Adipocyte (in vitro differentiated cells): ENCODE results near the gene POU5F1.
"Not testable (repeated sequence)": the region's sequence is repeated elsewhere in the genome, so short reads cannot be mapped to it uniquely, and the experiment has no call there.

Experiments
- DNase-seq: peaks from one replicate; pipeline ENCODE4 v3.0.0-alpha.2; 2015; ENCODE audit warnings: low read depth
- H3K27me3 ChIP-seq: replicated peaks from 2 replicates; pipeline ENCODE4 v1.7.0; 2013; ENCODE audit warnings: mild to moderate bottlenecking, low read length, moderate library complexity; ENCODE audit not compliant: control insufficient read depth, insufficient read depth
- H3K36me3 ChIP-seq: 2 replicates; pipeline ENCODE4 v1.7.0; 2013; ENCODE audit warnings: low read length, mild to moderate bottlenecking, moderate library complexity; ENCODE audit not compliant: control insufficient read depth, insufficient read depth, severe bottlenecking
- H3K4me1 ChIP-seq: 2 replicates; pipeline ENCODE4 v1.7.0; 2013; ENCODE audit warnings: mild to moderate bottlenecking, low read length, moderate library complexity; ENCODE audit not compliant: control insufficient read depth, insufficient read depth
- H3K4me3 ChIP-seq: 2 replicates; pipeline ENCODE4 v1.7.0; 2013; ENCODE audit warnings: mild to moderate bottlenecking, low read length, moderate library complexity
- H3K9ac ChIP-seq: 2 replicates; pipeline ENCODE4 v1.7.0; 2013; ENCODE audit warnings: mild to moderate bottlenecking, low read length, moderate library complexity
- H3K9me3 ChIP-seq: 2 replicates; pipeline ENCODE4 v1.7.0; 2013; ENCODE audit warnings: mild to moderate bottlenecking, low read length, moderate library complexity; ENCODE audit not compliant: control insufficient read depth

Gene POU5F1

DNA sequence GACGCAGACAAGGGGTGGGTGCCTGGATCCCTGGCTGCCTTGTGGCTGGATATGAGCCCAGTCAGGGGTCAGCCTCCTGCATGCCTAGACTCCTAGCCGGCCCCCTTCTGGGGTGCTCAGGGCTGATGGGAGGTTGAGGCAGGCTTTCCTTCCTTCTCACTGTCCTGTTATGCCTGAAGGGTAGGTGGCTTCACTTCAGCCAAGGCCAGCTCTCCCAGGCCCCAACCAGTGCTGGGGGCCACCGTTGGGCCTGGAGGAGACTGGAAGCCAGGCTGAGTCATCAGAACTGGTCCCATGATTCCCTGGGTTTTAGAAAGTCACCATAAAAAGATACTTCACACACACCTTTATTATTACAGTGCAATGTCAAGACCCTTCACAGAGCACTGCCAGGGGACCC, 2.9 kb upstream of the POU5F1 start:
- H3K4me3 ChIP-seq: no peak overlapping the region
- H3K9me3 ChIP-seq: no peaks in the 10 kb centered on the region
- H3K27me3 ChIP-seq: no peaks in the 10 kb centered on the region
- no peak overlapping the region for H3K9ac ChIP-seq
- DNase-seq: no peak
- peaks cover 12% of the 10 kb centered on the region for H3K4me1 ChIP-seq
- no peaks in the 10 kb centered on the region for H3K36me3 ChIP-seq

DNA sequence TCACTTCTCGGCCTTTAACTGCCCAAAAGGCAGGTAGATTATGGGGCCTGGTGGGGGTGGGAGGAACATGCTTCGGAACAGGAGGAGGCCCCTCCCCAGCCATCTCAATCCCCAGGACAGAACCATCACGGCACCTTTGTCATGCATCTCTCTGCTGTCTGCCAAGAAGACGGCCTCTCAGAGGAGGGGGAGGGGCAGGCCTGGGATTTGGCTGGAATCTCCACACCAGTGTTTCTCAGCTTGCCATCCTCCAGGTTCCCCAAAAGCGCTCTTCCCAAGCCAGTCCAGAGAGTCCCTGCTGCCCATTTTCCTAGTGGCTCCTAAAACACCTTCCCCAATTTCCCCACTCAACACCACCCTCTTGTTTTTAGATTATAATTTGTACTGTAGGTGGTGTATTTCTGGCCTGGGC, 2.5 kb upstream of the POU5F1 start:
- H3K4me1 ChIP-seq: peaks cover 12% of the 10 kb centered on the region
- DNase-seq: no peak
- H3K4me3 ChIP-seq: no peak overlapping the region
- no peaks in the 10 kb centered on the region for H3K9me3 ChIP-seq
- H3K36me3 ChIP-seq: no peaks in the 10 kb centered on the region
- no peak overlapping the region for H3K9ac ChIP-seq
- no peaks in the 10 kb centered on the region for H3K27me3 ChIP-seq

DNA sequence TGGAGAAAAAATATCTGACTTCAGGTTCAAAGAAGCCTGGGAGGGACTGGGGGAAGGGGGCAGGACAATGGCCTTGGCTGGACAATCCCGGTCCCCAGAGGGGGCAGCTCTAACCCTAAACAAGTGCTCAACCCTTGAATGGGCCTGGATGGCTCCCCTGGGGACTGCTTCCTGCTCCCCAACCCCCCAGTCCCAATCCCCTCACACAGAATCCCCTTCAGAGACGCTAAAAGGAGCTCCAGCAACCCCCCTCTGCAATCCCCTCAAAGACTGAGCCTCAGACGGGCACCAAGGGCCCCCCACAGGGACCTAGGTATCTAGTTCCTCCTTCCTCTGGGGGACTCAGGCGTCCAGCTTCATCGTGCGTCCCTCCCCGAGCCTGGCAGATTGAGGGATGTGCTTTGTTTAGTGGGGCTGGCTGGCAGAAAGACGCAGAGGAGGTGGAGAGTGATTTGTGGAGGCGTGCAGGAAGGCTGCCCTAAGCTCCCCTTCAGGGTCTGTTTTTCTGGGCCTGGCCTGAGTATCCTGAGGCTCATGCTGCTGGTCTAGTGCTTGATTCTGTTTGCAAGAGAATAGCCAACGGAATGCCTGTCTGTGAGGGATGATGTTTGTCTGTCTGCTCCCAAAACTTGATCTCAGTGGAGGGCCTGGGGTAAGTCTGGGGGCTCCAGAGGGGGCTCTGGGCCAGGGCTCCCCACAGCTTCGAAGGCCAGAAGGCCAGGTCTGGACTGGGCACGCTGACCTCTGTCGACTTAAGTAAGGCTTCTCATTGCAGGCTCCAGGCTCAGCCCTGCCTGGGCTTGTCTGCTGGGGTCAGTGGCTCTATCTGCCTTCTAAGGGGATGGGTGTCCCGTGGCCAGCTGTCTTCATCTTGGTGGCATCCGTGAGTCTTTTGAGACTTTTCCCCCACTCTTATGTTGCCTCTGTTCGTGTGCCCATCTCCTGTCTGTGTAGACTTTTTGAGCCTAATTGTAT, 1.7 kb upstream of the POU5F1 start:
- Histone ChIP-seq H3K27me3 (no peaks in the 10 kb centered on the region), H3K9me3 (no peaks in the 10 kb centered on the region), H3K4me3 (no peak overlapping the region), H3K36me3 (no peaks in the 10 kb centered on the region), H3K9ac (no peak overlapping the region), H3K4me1 (peaks cover 12% of the 10 kb centered on the region)
- DNase-seq: no peak

DNA sequence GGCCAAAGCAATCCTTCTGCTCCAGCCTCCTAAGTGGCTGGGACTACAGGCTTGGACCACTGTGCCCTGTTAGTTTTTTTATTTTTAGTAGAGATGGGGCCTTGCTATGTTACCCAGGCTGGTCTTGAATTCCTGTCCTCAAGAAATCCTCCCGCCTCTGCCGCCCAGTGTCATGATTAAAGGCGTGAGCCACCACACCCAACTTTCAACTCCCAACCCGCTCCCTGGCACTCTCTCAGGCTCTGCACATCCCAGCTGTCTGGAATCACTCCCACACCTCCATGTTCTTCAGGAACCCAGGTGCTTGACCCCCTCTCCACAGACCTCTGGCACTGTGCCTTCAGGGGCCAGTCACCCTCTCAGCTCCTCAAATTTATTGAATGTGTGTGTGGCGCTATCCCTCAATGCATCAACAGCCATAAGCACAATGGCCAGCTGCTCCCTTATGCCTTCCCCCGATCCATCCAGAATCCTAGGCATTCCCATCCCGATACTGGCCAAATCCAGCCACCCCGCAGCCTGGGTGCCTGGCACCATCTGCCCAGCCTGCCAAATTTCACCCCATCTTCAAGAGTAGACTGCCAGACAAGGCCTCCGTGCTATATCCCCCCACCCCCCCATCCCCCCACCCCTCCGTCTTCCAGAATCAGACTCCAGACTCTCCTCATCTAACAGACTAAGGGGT, 647 bp upstream of the POU5F1 start:
- Histone ChIP-seq H3K9me3 (no peaks in the 10 kb centered on the region), H3K4me3 (no peak overlapping the region), H3K4me1 (peaks cover 9% of the 10 kb centered on the region), H3K9ac (no peak overlapping the region), H3K27me3 (no peaks in the 10 kb centered on the region), H3K36me3 (no peaks in the 10 kb centered on the region)
- no peak for DNase-seq

DNA sequence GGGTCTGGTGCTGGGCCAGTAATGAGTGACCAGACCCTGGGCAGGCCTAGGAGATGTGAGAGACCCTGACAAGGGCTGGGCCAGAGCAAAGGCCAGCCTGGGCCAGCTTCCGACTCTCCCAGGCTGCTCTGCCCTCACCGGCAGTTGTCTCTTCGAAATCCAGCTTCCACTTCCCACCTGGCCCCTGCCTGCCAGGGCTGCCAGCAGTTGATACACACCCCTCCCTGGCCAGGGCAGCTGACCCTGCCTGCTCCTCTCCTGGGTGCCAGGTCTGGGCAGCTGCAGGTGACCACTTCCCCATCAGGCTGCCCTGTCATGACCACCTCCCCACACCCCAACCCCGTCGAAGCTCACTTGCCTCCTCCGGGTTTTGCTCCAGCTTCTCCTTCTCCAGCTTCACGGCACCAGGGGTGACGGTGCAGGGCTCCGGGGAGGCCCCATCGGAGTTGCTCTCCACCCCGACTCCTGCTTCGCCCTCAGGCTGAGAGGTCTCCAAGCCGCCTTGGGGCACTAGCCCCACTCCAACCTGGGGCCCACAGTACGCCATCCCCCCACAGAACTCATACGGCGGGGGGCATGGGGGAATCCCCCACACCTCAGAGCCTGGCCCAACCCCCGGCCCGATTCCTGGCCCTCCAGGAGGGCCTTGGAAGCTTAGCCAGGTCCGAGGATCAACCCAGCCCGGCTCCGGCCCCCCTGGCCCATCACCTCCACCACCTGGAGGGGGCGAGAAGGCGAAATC, 453 bp downstream of the POU5F1 start:
- not testable (repeated sequence) for H3K9ac ChIP-seq, H3K36me3 ChIP-seq, H3K4me3 ChIP-seq, H3K4me1 ChIP-seq, H3K27me3 ChIP-seq, DNase-seq, H3K9me3 ChIP-seq

DNA sequence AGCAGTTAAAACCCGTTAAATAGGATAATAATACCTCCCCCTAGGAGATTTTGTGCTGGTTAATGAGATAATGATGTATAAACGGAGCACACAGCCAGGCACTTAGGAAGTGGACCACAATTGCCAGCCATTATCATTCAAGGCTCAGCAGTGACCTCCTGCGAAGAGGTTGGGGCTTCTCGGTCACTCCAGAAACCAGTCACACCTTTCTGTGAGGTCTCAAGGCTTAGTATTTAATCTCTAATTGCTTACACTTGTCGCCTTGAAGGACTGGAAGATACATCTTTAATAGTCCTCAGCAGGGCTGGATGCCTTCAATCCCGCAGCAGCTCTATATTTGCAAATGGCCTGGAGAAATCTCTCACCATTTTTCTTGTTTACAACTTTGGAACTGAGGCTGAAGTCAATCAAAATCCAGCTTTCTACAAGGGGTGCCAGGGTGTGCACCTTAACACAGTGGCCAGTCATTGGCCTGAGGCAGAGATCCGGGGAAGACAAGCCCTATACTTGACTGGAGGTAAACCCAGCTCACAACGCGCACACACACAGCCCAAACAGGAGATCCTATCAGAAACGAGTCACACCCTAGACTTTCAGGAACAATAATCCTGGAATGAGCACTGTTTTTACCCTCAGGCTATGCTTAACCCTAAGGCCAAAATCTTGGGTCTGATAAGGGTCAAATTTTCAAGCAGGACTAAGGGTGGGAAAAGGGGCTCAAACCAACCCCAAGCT, 1.2 kb downstream of the POU5F1 start:
- H3K9me3 ChIP-seq: no peaks in the 10 kb centered on the region
- no peaks in the 10 kb centered on the region for H3K36me3 ChIP-seq
- no peak overlapping the region for H3K9ac ChIP-seq
- DNase-seq: no peak
- no peaks in the 10 kb centered on the region for H3K27me3 ChIP-seq
- no peak overlapping the region for H3K4me3 ChIP-seq
- no peaks in the 10 kb centered on the region for H3K4me1 ChIP-seq

DNA sequence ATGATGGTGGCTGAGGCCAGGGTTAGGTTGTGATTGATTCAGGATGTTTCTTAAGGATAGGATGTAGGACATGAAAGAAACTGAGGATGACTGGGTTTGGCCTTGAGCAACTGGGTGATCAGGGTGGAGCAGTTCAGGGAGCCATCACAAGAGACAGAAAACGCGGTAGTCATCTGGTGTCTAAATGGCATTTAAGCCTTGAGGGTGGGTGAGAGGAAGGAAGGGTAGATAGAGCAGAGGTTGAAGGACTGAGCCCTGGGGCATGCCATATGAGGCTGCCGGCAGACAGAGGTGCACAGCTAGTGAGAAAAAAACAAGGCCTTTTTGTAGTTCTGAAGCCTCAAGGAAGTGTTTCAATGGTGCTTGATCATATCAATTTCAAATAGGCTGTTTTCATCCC, 1.9 kb downstream of the POU5F1 start:
- no peaks in the 10 kb centered on the region for H3K9me3 ChIP-seq
- DNase-seq: no peak
- no peak overlapping the region for H3K4me3 ChIP-seq
- H3K36me3 ChIP-seq: no peaks in the 10 kb centered on the region
- H3K27me3 ChIP-seq: no peaks in the 10 kb centered on the region
- no peak overlapping the region for H3K9ac ChIP-seq
- no peaks in the 10 kb centered on the region for H3K4me1 ChIP-seq

DNA sequence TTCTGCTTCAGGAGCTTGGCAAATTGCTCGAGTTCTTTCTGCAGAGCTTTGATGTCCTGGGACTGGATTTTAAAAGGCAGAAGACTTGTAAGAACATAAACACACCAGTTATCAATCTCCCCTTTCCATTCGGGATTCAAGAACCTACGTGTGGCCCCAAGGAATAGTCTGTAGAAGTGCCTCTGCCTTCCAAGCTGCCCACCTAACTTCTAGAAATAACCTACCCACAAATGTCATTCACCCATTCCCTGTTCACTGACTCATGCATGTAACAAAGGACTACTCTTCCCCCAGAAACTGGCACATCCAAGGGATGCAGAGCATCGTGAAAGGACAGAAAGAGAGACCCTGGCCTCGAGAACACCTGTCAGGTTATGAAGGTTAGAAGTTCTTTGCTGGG, 4.5 kb downstream of the POU5F1 start:
- no peaks in the 10 kb centered on the region for H3K9me3 ChIP-seq
- no peak overlapping the region for H3K4me3 ChIP-seq
- H3K36me3 ChIP-seq: no peaks in the 10 kb centered on the region
- H3K27me3 ChIP-seq: no peaks in the 10 kb centered on the region
- H3K9ac ChIP-seq: no peak overlapping the region
- no peaks in the 10 kb centered on the region for H3K4me1 ChIP-seq
- DNase-seq: no peak

DNA sequence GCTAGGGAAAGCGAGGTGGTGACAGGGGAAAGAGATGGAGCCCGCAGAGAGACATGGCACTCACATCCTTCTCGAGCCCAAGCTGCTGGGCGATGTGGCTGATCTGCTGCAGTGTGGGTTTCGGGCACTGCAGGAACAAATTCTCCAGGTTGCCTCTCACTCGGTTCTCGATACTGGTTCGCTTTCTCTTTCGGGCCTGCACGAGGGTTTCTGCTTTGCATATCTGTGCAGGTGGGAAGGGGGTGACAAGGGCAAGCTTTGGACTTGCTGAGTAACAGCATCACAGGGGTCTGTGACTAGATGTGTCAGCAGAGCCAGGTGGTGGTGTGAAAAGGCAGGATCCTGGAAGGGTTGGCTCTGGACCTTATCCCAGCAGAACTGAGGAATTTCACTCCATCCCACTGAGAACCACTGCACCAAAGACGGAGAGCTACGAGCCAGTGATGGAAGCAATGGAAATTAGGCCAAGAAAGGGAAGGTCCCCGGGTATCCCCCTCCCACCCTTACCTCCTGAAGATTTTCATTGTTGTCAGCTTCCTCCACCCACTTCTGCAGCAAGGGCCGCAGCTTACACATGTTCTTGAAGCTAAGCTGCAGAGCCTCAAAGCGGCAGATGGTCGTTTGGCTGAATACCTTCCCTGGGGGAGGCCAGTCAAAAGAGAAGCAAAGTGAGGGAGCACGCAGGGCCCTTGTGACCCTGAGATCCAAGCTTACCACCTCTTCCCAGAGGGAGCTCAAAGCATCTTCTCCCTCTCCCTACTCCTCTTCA, 5.2 kb downstream of the POU5F1 start:
- H3K27me3 ChIP-seq, H3K36me3 ChIP-seq, H3K9ac ChIP-seq, H3K4me3 ChIP-seq, DNase-seq, H3K4me1 ChIP-seq, H3K9me3 ChIP-seq: not testable (repeated sequence)

DNA sequence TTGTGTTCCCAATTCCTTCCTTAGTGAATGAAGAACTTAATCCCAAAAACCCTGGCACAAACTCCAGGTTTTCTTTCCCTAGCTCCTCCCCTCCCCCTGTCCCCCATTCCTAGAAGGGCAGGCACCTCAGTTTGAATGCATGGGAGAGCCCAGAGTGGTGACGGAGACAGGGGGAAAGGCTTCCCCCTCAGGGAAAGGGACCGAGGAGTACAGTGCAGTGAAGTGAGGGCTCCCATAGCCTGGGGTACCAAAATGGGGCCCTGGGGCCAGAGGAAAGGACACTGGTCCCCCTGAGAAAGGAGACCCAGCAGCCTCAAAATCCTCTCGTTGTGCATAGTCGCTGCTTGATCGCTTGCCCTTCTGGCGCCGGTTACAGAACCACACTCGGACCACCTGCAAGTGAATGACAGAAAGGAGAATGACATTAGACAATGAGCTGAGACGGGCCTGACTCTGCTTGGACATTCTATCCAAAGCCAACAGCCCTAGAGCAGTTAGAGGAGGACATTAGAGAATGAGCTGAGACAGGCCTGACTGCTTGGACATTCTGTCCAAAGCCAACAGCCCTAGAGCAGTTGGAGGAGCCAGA, 5.9 kb downstream of the POU5F1 start:
- DNase-seq, H3K36me3 ChIP-seq, H3K4me3 ChIP-seq, H3K9ac ChIP-seq, H3K9me3 ChIP-seq, H3K4me1 ChIP-seq, H3K27me3 ChIP-seq: not testable (repeated sequence)
